Fibroblast of skin of right quadriceps (primary cell): ENCODE measurements around the gene SEC14L5.
A peak's percentile ranks its signal among the peaks of the same experiment; 100 is the strongest.
"Not testable (repeated sequence)": the region's sequence is repeated elsewhere in the genome, so short reads cannot be mapped to it uniquely, and the experiment has no call there.

Experiments
- DNase-seq: peaks from one replicate; pipeline ENCODE4 v3.0.0-alpha.2; 2013

The SEC14L5 gene

DNA sequence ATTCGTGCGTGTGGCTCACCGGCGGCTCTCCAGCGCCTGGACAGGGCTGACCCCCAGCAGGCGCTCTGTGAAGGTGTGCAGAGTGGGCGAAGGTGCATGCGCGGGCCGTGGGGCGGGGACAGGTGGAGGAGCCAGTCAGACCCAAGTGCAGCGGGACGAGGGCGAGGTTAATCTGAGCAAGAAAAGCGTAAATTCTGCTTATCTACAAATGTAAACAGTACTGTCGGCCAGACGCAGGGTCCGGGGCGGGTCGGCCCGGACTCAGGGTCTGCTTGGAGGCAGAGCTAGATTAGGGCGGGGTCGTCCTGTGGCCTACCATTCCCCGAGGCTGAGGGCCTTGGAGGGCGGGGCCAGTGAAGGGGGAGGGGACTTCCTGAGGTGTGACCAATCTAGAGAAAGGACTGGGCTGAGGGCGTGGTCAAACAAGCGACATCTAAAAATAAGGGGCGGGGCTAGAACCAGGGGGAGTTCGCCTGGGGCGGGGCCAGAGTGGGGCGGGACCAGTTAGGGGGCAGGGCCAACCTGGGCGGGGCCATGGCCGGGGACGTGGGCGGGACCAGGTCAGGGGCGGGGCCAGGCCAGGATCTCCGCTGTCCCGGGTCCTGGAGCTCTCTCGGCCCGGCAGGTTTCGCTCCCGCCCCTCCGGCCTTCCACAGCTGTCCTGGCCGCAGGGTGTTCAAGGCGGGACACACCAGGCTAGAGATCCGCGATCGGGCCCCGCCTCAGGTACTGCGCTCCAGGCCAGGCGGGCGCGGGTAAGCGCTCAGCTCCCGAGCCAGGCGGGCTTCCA, at the start of gene SEC14L5:
SEC14L5 (plus strand) TSS at position 611 of the 790 bp plus-strand sequence. CDS start 994 bp downstream, outside the sequence.
- DNase-seq: peak; percentile 97

DNA sequence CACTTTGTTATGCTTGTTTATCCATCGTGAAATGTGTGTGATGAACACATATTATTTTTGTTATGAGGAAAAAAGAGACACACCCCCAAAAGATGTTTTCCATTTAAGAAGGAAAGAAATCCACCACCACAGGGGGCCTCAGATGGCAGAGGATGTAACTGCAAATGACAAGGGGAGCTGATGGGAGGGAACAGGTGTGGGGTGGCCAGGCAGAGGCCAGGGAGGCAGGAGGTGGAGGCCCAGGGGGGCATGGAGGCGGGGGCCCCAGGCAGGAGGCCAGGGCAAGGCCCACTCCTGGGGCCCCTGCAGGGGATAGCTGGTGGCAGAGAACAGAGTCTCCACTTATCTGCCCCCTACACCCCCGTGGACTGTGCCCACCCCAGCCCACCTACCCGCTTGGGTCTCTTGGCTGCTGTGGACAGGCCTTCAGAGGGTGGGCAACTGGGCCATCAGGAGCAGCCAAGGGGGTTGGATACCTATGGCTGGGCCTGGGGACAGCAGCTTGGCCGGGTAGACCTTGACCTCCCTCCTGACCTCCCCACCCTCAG, 49.2 kb upstream of the SEC14L5 start:
- DNase-seq: no peak

DNA sequence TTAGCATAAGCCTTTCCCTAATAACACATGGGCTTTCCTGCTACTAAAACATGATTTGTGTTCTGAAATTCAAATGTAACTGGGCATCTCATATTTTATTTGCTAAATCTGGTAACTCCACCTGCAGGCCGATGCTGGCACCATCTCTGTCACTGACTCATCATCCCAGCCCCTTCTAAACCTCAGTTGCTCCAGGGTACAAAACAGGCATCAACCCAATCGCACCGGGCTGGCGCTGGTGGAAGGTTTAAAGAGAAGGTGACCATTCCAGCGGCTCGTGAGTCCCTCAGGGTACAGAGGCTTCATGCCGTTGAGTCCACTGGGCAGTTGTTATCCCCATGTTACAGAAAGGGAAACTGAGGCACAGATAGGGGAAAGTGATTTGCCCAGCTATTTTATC, 48.3 kb upstream of the SEC14L5 start:
- no peak for DNase-seq

DNA sequence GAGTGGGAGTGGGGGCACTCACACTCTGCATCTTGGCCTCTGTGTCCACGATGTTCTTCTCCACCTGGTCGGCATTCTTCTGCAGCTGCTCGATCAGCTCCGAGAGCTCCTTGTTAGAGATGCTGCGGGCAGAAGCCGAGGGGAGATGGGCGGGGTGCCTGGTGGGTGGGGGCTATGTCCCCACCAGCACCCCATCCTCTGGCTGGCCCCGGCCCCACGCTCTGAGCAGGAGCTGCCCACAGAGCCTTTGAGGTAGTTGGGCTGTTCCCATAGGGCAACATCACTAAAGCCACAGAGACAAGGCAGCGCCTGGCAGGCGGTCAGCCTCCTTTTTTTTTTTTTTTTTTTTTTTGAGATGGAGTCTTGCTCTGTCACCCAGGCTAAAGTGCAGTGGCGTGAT, 47.3 kb upstream of the SEC14L5 start:
- no peak for DNase-seq

DNA sequence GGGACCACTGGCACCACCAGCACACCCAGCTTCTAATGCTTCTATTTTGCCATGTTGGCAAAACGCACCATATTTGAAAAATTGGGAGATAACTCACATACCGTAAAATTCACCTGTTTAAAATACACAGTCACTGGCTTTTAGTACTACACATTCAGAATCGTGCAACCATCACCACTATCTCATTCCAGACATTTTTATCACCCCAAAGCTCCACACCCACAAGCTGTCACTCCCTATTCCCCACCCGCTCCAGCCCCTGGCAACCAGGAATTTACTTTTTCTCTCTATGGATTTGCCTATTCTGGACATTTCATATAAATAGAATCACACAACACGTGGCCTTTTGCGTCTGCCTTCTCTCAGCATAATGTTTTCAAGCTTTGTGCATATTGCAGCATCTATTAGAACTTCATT, 46.2 kb upstream of the SEC14L5 start:
- peak; percentile 25 for DNase-seq

DNA sequence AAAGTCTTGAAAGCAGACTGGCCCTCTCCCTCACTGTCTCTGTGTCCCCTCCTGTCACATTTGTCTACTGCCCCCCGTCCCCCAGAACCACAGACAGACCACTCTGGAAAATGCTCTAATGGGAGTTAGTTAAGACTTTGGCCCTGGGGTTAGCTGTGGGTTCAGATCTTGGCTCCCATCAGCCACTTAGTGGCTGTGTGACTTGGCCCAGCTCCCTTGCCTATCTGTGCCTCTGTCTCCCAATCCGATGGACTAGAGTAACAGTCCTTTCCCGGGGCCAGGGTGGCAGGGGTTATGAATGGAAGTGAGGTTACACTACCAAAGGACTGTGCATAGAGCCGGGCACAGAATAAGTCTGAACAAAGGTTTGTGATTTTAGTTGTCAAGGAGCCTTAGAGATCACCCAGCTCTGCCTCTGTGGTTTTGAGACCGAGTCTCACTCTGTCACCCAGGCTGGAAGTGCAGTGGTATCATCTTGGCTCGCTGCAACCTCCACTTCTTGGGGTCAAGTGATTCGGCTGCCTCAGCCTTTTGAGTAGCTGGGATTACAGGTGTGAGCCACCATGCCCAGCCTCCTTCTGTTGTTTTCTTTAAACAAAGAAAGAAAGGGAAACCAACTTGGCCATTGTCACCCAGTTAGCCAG, 44.9 kb upstream of the SEC14L5 start:
- DNase-seq: no peak

DNA sequence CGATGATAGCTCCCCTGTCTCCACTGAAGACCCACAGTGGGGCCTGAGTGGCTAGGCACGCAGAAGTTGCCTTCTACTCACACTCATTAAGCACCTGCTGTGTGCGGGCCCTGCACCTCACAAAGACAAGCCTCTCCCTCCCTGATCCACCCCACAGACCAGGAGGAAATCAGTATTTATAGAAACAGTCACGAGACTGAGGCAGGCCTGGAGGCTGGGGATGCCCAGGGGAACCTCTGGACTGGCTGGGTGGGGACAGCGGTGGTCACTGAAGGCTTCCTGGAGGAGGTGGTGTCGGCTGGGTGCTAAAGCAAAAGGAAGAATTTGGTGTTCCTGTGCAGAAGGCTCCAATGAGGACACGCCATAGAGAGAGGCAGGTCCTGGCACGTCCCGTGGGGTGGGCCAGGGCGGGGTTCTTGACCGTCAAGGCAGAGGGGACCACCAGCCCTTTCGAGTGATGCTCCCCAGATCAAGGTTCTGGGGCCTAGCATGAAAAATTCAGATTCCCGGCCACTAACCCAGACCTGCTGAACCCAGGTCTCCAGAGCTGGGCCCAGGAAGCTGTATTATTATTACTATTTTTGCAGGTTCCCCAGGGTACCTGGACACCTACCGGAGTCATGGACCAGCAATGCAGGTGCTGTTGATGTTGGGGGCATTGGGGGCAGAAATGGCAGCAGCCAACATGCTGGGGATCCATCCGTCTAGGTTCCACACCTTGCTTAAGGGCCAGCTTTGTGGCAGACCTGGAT, 44.2 kb upstream of the SEC14L5 start:
- DNase-seq: no peak

DNA sequence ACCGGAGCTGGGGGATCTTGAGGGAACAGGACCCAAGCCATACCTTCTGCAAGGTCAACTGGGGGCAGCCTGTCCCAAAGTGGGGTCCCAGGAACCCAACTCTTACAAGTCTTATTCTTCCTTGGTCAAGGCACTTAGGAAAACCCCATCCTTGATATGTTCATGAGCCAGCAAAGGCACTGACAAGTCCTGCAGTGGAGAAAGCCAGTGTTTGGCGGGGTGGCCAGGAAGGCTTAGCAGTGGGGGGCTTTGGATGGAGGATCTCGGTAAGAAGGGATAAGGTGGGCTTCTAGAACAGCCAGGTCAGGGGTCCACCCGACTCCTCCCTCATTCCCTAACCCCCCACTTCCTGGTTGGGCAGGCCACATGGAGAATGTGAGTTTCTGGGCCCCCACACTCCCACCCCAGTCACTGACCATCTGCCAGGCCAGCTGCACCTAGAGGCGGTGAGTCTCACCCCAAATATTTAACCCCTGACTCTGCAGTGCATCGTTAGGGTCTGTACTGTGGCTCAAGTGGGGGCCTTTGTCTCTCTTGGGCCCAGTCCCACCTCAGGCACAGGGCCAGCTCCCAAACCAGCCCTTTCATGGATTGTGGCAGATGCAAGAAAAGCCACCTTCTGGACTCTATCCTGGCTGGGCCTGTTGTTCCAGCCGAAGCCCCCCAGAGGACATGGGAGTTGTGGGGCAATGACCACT, 43.5 kb upstream of the SEC14L5 start:
- no peak for DNase-seq

DNA sequence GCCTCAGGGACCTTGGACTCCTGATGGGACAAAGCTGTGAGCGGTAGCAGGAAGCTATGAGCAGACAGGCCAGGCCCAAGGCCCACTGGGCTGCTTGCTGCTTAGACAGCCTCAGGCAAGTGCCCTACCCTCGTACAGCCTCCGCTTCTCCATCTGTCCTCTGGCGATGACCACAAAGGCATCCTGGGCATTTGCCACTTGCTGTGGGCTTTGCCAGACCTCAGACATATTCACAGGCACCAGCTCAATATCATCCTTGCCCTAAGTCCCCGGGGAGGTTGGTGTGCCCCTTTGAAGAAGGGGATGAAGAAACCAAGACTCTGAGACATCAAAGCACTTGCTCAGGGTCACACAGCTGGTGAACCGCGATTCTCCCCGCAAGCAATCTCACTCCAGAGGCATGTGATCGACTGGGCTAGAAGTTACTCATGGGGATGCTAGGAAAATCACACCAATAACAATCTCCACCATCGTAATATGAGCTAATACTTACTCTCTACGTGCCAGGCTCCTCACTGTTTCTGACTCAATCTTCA, 42.8 kb upstream of the SEC14L5 start:
- peak; percentile 77 for DNase-seq

DNA sequence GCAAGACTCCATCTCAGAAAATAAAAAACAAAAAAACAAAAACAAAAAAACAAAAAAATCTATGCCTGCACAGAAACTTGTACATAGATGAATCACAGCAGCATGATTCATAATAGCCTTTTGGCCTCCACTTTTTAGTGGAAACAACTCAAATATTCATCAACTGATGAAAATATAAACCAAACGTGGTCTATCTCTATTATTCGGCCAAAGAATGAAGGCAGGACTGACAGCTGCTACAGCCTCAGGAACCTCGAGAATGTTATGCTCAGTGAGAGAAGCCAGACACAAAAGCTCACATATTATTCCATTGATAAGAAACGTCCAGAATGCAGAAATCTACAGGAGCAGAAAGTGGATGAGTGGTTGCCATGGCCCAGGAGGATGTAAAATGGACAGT, 41.0 kb upstream of the SEC14L5 start:
- peak; percentile 27 for DNase-seq

DNA sequence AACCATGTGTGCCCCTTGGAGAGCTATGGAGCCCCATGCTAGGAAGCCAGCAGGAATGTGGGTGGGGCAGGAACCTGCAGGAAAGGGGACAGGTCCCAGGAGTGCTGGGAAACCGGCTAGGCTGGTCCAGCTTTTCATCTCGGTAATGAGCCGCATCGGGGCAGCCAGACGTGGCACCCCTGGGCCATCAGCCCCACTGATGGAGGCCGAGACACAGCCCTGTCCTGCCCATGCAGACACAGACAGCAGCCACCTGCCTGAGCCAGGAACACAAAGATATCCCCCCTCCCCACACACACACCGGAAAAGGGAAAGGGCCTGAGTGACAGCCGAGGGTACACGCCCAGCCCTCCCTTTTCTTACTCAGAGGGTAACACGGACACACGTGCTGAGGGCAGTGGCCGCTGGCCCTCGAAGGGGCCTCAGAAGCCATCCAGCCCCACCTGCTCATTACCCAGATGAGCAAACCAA, 39.3 kb upstream of the SEC14L5 start:
- no peak for DNase-seq

DNA sequence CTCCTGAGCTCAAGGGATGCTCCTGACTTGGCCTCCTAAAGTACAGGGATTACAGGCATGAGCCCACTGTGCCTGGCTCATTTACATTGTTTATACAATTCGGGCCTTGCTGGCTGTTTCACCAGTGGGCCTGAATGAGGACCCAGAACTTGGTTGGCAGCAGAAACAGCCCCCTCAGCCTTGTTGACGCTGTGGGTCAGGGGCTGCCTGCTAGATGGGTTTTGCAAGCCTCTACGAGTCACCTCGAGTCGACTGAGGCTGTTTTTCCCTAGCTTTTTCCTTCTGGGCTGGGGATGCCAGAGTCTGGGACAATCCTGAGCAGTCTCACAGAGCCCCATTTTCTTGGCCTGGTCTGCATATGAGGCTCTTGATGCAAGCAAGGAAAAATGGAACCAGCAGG, 37.3 kb upstream of the SEC14L5 start:
- no peak for DNase-seq

DNA sequence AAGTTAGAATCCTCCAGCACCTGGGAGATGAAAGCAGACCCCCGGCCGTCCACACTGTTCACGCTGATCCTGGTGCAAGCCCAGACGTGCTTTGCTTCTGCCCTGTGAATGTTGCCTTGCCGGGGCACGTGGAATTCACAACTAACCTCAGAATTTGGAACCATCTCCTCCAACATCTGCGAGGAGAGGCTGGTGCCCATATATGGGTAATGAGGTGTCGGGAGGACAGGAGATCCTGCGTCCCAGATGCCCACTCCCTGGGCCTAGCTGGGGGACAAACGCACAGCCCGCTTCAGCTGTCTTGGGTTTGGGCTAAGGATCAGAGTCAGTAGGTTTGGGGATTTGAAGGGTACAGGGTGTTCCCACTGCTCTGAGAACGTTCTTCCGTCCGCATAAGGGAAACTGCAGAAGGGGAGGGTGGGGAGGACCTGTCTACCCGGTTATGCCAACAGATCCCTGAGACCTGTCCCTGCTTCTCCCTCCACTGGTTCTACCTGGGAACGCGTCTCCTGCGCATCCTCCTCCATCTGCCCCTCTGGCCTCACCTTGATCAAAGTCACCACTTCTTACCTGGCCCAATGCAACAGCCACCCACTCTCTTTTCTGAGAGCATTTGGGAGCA, 35.3 kb upstream of the SEC14L5 start:
- no peak for DNase-seq

DNA sequence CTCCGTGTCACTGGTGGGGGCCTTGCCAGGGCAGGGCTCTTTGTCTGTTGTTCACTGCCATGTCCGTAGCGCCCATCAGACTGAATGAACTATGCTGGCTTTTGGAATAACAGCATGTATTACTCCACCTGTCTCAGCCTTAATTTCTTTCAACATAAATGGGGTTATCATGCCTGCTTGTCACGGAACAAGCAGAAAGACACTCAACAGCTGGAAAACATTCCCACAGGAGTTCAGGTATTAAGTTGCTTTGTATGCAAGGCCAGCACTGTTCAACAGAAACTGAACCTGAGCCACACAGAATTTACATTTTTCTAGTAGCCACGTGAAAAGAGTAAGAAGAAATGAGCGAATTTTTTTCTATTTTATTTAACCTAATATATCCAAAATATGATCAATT, 34.3 kb upstream of the SEC14L5 start:
- no peak for DNase-seq

DNA sequence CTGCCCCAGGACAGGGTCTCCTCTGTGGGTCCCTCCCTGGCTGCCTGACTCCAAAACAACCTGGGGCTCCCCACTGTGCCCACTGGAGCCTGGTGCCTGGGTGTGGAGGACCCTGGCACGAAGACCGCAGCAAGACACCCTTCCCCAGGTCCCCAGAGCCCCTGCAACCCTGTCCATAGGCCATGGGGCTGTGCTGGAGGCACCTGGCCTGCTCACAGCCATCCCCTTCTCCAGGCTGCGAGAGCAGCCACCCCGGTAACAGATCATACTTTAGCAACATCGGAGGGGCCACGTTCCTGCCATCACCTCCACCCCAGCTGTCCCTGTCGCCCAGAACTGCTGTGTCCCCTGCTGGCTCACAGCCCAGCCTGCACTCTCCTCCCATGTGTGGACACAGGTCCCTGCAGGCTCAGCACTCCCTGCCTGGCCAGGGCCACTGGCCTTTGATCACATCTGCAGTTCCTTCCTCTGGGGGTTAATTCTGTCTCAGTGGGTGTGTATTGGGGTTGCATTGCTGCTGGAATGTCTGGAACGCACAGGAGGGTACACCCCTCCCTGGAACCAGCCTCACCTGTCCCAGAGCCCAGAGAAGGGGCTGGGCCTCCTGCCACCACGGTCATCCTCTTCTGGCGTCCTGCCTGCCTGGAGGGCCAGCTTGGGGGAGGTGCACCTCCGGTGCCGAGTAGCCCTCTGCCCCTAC, 33.4 kb upstream of the SEC14L5 start:
- no peak for DNase-seq

DNA sequence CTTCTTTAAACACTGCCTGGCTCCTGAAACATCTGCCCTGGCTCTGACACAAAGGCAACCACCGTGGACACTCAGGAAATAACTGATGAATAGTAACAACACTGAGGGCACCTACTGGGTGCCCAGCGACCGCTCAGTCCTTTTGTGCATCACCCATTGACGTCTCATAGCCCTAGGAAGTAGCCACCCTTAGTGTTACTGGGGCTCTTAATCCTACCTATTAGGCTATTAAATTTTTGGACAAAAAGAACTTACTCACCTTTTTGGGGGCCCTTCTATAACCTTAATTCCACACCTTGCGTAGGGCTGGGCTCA, 32.9 kb upstream of the SEC14L5 start:
- DNase-seq: no peak

DNA sequence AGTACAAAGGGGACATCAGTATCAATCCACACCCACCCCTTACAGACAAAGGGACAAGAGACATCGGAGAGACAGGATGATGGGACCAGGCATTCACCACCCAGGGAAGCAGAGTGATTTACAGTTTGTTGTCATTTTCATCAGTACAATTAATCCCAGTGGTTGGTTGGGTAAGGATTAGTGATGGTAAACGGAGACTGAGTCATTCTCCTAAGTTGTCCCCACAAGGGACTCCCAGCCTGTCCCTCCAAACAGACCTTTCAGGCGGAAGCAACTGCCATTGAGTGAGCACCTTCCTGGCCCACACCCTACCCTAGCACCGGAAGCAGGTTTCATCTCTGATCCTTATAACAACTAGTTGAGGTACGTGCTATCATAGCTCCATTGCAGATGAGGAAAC, 32.3 kb upstream of the SEC14L5 start:
- no peak for DNase-seq

DNA sequence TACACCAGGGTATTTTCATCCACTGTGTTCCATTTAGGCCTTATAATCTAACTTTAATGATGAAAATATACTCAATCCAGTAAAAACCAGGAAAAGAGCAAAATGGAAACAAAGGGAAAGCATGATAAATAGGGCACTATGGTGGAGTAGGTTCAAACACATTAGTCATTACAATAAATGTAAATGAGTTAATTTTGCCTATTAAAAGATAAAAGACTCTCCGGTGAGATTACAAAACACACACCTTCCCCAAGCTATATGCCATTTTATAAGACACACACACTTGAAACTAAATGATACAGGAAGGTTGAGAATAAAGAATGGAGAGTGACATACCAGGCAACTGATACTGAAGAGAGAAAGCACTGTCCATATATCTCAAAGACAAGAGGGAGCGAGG, 31.2 kb upstream of the SEC14L5 start:
- no peak for DNase-seq

DNA sequence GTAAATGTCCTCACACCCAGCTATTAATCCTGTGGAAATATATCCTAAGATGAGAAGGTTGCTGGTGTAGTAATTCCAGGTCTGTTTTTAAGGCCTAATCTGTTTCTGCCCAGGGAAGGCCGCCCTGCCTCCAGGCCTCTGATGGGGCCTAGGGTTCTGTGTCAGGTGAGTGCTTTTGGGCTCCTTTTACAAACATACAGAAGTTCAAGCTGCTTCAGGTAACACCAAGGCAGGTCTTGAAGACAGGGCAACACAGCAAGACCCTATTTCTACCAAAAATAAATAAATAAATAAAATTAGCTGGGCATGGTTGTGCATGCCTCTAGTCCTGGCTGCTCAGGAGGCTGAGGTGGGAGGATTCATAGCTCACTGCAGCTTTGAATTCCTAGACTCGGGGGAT, 30.5 kb upstream of the SEC14L5 start:
- DNase-seq: no peak

DNA sequence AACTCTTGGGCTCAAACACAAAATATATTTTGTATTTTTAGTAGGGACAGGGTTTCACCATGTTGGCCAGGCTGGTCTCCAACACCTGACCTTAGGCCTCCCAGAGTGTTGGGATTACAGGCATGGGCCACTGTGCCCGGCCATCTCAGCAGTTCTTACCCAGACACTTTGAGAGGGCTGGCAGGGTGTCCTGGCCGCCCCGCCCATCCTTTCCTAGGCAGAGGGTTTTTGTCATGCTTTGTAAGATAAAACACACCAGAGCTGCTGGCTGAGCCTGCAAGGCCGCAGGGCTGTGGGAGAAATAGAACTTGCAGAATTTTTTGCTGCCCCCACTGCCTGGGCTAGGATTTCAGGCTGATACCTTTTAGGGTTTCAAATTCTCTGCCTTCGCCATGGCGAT, 29.9 kb upstream of the SEC14L5 start:
- no peak for DNase-seq

DNA sequence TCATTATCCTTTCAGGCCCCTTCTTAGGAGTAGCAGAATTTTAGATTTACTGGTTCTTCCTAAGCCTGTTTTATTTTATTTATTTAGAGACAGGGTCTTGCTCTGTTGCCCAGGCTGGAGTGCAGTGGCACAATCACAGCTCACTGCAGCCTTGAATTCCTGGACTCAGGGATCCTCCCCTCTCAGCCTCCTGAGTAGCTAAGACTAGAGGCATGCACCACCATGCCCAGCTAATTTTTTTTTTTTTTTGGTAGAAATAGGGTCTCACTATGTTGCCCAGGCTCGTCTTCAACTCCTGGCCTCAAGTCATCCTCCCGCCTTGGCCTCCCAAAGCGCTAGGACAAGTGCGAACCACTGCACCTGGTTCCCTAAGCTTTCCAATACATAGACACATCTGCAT, 28.5 kb upstream of the SEC14L5 start:
- not testable (repeated sequence) for DNase-seq

DNA sequence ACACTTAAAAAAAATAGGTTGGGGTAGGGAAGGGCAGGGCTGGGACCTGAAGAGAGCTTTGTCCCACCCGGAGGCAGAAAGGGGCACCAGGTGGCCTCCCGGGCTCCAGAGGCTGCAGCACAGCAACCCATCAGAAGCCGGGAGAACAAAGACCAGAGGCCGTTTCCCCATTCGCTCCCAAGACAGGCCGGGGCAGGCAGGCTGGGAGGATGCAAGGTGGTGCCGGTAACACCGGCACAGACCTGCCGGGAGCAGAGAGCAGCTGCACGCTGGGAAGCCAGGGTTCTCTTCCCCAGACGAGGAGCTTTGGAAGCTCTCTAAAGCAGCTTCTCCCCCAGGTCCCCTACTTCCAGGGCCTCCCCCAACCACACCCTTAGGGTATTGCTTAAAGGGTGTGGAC, 26.7 kb upstream of the SEC14L5 start:
- DNase-seq: no peak
